Neural cell (in vitro differentiated cells): ENCODE results near the gene GRK4. TPM values are rescaled to one million over a fixed set of nuclear protein-coding genes. Genes with fewer than 3 reads are reported as not detected.

Experiments used
- H2AFZ ChIP-seq: fragments of 200-600, 300-800 bp; sonication (generic), shearing (Covaris generic); 2 replicates; pipeline ENCODE4 v1.6.0; 2014; ENCODE audit warnings: low read depth, mild to moderate bottlenecking, antibody characterized with exemption, low read length, moderate library complexity
- H3F3A ChIP-seq: fragments of 200-600 bp; shearing (Covaris generic); 2 replicates; pipeline ENCODE4 v1.6.1; 2016; ENCODE audit warnings: mild to moderate bottlenecking, moderate library complexity, mixed read lengths, antibody characterized with exemption, low read length; ENCODE audit not compliant: insufficient read depth, poor library complexity, severe bottlenecking
- H3K27ac ChIP-seq: fragments of 200-600, 300-800 bp; sonication (generic), shearing (Covaris generic); 2 replicates; pipeline ENCODE4 v1.5.1; 2014; ENCODE audit warnings: mild to moderate bottlenecking, low read length, moderate library complexity
- H3K27me3 ChIP-seq: fragments of 300-800, 200-600 bp; sonication (generic), shearing (Covaris generic); 2 replicates; pipeline ENCODE4 v1.6.0; 2014; ENCODE audit warnings: mild to moderate bottlenecking, low read depth, low read length, moderate library complexity; ENCODE audit not compliant: insufficient read depth
- H3K36me3 ChIP-seq: fragments of 300-800, 200-600 bp; sonication (generic), shearing (Covaris generic); 2 replicates; pipeline ENCODE4 v1.5.1; 2014; ENCODE audit warnings: mild to moderate bottlenecking, antibody characterized with exemption, low read length, moderate library complexity; ENCODE audit not compliant: insufficient read depth
- H3K4me2 ChIP-seq: fragments of 300-800, 200-600 bp; sonication (generic), shearing (Covaris generic); 2 replicates; pipeline ENCODE4 v1.6.0; 2014; ENCODE audit warnings: mild to moderate bottlenecking, low read length
- H3K4me3 ChIP-seq: fragments of 300-800, 200-600 bp; sonication (generic), shearing (Covaris generic); 2 replicates; pipeline ENCODE4 v1.5.1; 2014; ENCODE audit warnings: mild to moderate bottlenecking, low read length, moderate library complexity
- H3K79me2 ChIP-seq: fragments of 200-600 bp; shearing (Covaris generic); replicated peaks from 2 replicates; pipeline ENCODE4 v1.6.0; 2014; ENCODE audit warnings: mild to moderate bottlenecking, low read length, moderate library complexity; ENCODE audit not compliant: insufficient read depth
- H3K9ac ChIP-seq: fragments of 300-800, 200-600 bp; sonication (generic), shearing (Covaris generic); 2 replicates; pipeline ENCODE4 v1.6.1; 2016; ENCODE audit warnings: mild to moderate bottlenecking, low read length, mixed read lengths
- H3K9me2 ChIP-seq: fragments of 200-600 bp; shearing (Covaris generic); 2 replicates; pipeline ENCODE4 v1.6.1; 2016; ENCODE audit warnings: mild to moderate bottlenecking, low read length, mixed read lengths; ENCODE audit not compliant: insufficient read depth
- H3K9me3 ChIP-seq: fragments of 200-600, 300-800 bp; sonication (generic), shearing (Covaris generic); 2 replicates; pipeline ENCODE4 v1.6.1; 2016; ENCODE audit warnings: mild to moderate bottlenecking, mixed run types, low read length, moderate library complexity, mixed read lengths
- H4K20me1 ChIP-seq: fragments of 200-600 bp; shearing (Covaris generic); 2 replicates; pipeline ENCODE4 v1.6.1; 2016; ENCODE audit warnings: mild to moderate bottlenecking, mixed run types; ENCODE audit not compliant: insufficient read depth
- CTCF ChIP-seq: fragments of 450-650 bp; IDR thresholded peaks from 2 replicates; pipeline ENCODE4 v1.5.1; 2014; ENCODE audit warnings: antibody characterized with exemption, mild to moderate bottlenecking, moderate library complexity; ENCODE audit not compliant: poor library complexity, severe bottlenecking
- EP300 ChIP-seq: fragments of 450-650 bp; conservative IDR thresholded peaks from 2 replicates; pipeline ENCODE4 v1.6.1; 2014; ENCODE audit warnings: antibody characterized with exemption, mild to moderate bottlenecking, moderate library complexity; ENCODE audit not compliant: poor library complexity, severe bottlenecking
- EZH2 ChIP-seq: fragments of 200-600, 300-800 bp; shearing (Covaris generic), sonication (generic); IDR thresholded peaks from 2 replicates; pipeline ENCODE4 v1.6.1; 2014; ENCODE audit warnings: antibody characterized with exemption, low read length, borderline replicate concordance, mild to moderate bottlenecking; ENCODE audit not compliant: insufficient read depth, poor library complexity, severe bottlenecking
- MXI1 ChIP-seq: fragments of 450-650 bp; conservative IDR thresholded peaks from 2 replicates; pipeline ENCODE4 v1.6.1; 2014; ENCODE audit warnings: antibody characterized with exemption, mild to moderate bottlenecking; ENCODE audit not compliant: poor library complexity, severe bottlenecking
- POLR2AphosphoS5 ChIP-seq: IDR thresholded peaks from 2 replicates; pipeline ENCODE4 v1.6.1; 2012
- RAD21 ChIP-seq: fragments of 450-650 bp; conservative IDR thresholded peaks from 2 replicates; pipeline ENCODE4 v1.6.1; 2014; ENCODE audit warnings: antibody characterized with exemption, mild to moderate bottlenecking, moderate library complexity
- REST ChIP-seq: IDR thresholded peaks from 2 replicates; pipeline ENCODE4 v1.6.1; 2012; ENCODE audit warnings: borderline replicate concordance
- SMC3 ChIP-seq: fragments of 450-650 bp; conservative IDR thresholded peaks from 2 replicates; pipeline ENCODE4 v1.6.1; 2014; ENCODE audit warnings: antibody characterized with exemption, mild to moderate bottlenecking, moderate library complexity; ENCODE audit not compliant: poor library complexity
- TAF1 ChIP-seq: IDR thresholded peaks from 2 replicates; pipeline ENCODE4 v1.6.1; 2012; ENCODE audit warnings: low read depth
- polyA plus RNA-seq: library from polyadenylated mRNA; depleted of rRNA; stranded (reverse); fragments of >200 nt; gene quantifications from 2 replicates; pipeline ENCODE4 v1.2.3, GENCODE V29; 2014

The GRK4 gene
- polyA plus RNA-seq, 1 donor from 2014 or later = 17.4 TPM

GRCh38 chr4:2931512-2932301, 31.7 kb upstream of the GRK4 start:
- H3K27me3 ChIP-seq = no peaks in the 10 kb centered on the region
- H3K27ac ChIP-seq = no peak overlapping the region
- no peak overlapping the region for H3K4me2 ChIP-seq
- H3K9me3 ChIP-seq = no peaks in the 10 kb centered on the region
- no peaks in the 10 kb centered on the region for H3K36me3 ChIP-seq
- TF ChIP-seq TAF1 (no peak), CTCF (no peak), REST (no peak), EP300 (no peak), POLR2AphosphoS5 (no peak)
- no peaks in the 10 kb centered on the region for H3K9me2 ChIP-seq
- H3F3A ChIP-seq = no peaks in the 10 kb centered on the region
- no peak overlapping the region for H3K4me3 ChIP-seq
- H3K9ac ChIP-seq = no peak overlapping the region
- H4K20me1 ChIP-seq = no peaks in the 10 kb centered on the region
- no peak overlapping the region for H2AFZ ChIP-seq
- H3K79me2 ChIP-seq = peaks cover 14% of the 10 kb centered on the region

- Histone ChIP-seq H3K4me2 (no peak overlapping the region), H3K9ac (no peak overlapping the region), H2AFZ (no peak overlapping the region), H3K27ac (no peak overlapping the region), H3F3A (no peaks in the 10 kb centered on the region), H3K9me2 (no peaks in the 10 kb centered on the region), H3K79me2 (peaks cover 14% of the 10 kb centered on the region), H3K9me3 (no peaks in the 10 kb centered on the region), H3K27me3 (no peaks in the 10 kb centered on the region), H4K20me1 (no peaks in the 10 kb centered on the region), H3K4me3 (no peak overlapping the region), H3K36me3 (no peaks in the 10 kb centered on the region)
- TF ChIP-seq SMC3 = no peak
- no peak for TF ChIP-seq CTCF
- TF ChIP-seq REST = no peak
- TF ChIP-seq RAD21 = no peak
- no peak for TF ChIP-seq TAF1
- TF ChIP-seq EZH2 = no peak
- no peak for TF ChIP-seq EP300
- TF ChIP-seq MXI1 = no peak
- TF ChIP-seq POLR2AphosphoS5 = no peak
Measured at GRCh38 chr4:2932321-2932950, 30.9 kb upstream of the GRK4 start.
